Mesendoderm (in vitro differentiated cells): Measurements from ENCODE around the gene LRRFIP1.

Experiments used
- DNase-seq: peaks from one replicate; pipeline ENCODE4 v3.0.0; 2013
- H2AK5ac ChIP-seq: 2 replicates; pipeline ENCODE4 v1.6.1; 2013; ENCODE audit warnings: low read length, inconsistent platforms
- H2BK120ac ChIP-seq: 2 replicates; pipeline ENCODE4 v1.6.1; 2013; ENCODE audit warnings: low read depth, mild to moderate bottlenecking, low read length, moderate library complexity, mixed read lengths
- H2BK15ac ChIP-seq: replicated peaks from 2 replicates; pipeline ENCODE4 v1.6.1; 2013; ENCODE audit warnings: low read depth, mild to moderate bottlenecking, moderate library complexity
- H2BK5ac ChIP-seq: 2 replicates; pipeline ENCODE4 v1.6.1; 2013; ENCODE audit warnings: low read length, inconsistent platforms
- H3K18ac ChIP-seq: 2 replicates; pipeline ENCODE4 v1.6.1; 2013; ENCODE audit warnings: mild to moderate bottlenecking, low read length, mixed read lengths
- H3K23ac ChIP-seq: one replicate; pipeline ENCODE4 v1.6.1; 2013; ENCODE audit warnings: low read length
- H3K27ac ChIP-seq: 2 replicates; pipeline ENCODE4 v1.5.1; 2013; ENCODE audit warnings: low read depth, mild to moderate bottlenecking, inconsistent platforms, low read length, moderate library complexity
- H3K27me3 ChIP-seq: 2 replicates; pipeline ENCODE4 v1.6.1; 2013; ENCODE audit warnings: low read length, control low read depth, mild to moderate bottlenecking, inconsistent platforms; ENCODE audit not compliant: insufficient read depth, poor library complexity
- H3K36me3 ChIP-seq: 2 replicates; pipeline ENCODE4 v1.6.1; 2013; ENCODE audit warnings: low read length, inconsistent platforms; ENCODE audit not compliant: control insufficient read depth, insufficient read depth
- H3K4ac ChIP-seq: one replicate; pipeline ENCODE4 v1.6.1; 2013; ENCODE audit warnings: low read depth, mild to moderate bottlenecking, low read length, moderate library complexity
- H3K4me1 ChIP-seq: 2 replicates; pipeline ENCODE4 v1.6.1; 2013; ENCODE audit warnings: low read depth, low read length, inconsistent platforms; ENCODE audit not compliant: control insufficient read depth
- H3K4me2 ChIP-seq: 2 replicates; pipeline ENCODE4 v1.6.1; 2013; ENCODE audit warnings: low read length
- H3K4me3 ChIP-seq: 2 replicates; pipeline ENCODE4 v1.5.1; 2013; ENCODE audit warnings: mild to moderate bottlenecking, low read length
- H3K56ac ChIP-seq: one replicate; pipeline ENCODE4 v1.6.1; 2013; ENCODE audit warnings: low read length
- H3K79me1 ChIP-seq: 2 replicates; pipeline ENCODE4 v1.6.1; 2013; ENCODE audit warnings: low read length, inconsistent platforms
- H3K79me2 ChIP-seq: 2 replicates; pipeline ENCODE4 v1.6.1; 2013; ENCODE audit warnings: mild to moderate bottlenecking, low read length; ENCODE audit not compliant: control insufficient read depth, insufficient read depth
- H3K9ac ChIP-seq: 2 replicates; pipeline ENCODE4 v1.6.1; 2013; ENCODE audit warnings: low read length, inconsistent platforms
- H4K5ac ChIP-seq: one replicate; pipeline ENCODE4 v1.6.1; 2013; ENCODE audit warnings: low read length
- H4K8ac ChIP-seq: one replicate; pipeline ENCODE4 v1.6.1; 2013; ENCODE audit warnings: low read depth, mild to moderate bottlenecking, control low read depth, low read length, moderate library complexity
- WGBS: extraction: QIAGEN DNeasy Blood & Tissue Kit; methylation state at CpG from one replicate; pipeline ENCODE4 v1.1.7; 2013; ENCODE audit warnings: low lambda C conversion rate, missing lambda C conversion rate; ENCODE audit not compliant: insufficient coverage; ENCODE audit errors: extremely low coverage; 5-methylcytosine and 5-hydroxymethylcytosine counted together

The LRRFIP1 gene

DNA sequence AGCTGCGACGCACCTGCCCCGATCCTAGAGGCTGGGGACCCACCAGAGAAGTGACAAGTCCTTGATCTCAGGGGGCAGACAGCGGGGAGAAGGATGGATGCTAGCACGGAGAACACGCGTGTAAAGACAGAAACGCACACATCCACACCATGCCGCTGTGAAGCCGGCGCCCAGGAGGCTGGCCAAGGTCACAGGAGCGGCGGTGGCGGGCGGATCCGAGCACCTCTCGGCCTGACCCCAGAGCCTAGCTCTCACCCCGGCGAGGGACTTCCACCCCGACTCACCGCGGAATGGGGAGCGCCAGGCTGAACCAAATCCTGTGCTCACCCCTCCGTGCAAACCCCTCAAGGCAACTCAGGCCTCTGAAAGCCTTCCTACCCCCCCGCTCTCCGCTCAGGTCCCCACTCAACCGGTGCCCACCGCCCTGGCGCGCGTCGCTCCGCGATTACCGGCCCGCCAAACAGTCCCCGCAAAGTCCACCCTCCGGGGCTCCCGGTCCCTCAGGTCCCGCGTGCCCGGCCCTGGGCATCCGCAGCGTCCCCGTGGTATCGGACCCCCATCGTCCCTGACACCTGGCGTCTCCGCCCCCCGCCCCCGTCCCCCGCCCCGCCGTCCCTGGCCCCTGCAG, 460 bp upstream of the LRRFIP1 start:
- Histone ChIP-seq H3K4me3 (peak overlapping the region; percentile 11), H3K4me1 (peaks cover 6% of the 10 kb centered on the region), H2BK15ac (no peak overlapping the region), H3K79me1 (peaks cover 12% of the 10 kb centered on the region), H2AK5ac (no peak overlapping the region), H3K36me3 (no peaks in the 10 kb centered on the region), H2BK5ac (no peak overlapping the region), H3K9ac (peak overlapping the region; percentile 73), H2BK120ac (peak overlapping the region; percentile 79), H3K18ac (peak overlapping the region; percentile 93), H4K5ac (no peak overlapping the region), H3K56ac (peak overlapping the region; percentile 85), H4K8ac (peak overlapping the region; percentile 68), H3K4ac (peak overlapping the region; percentile 92), H3K23ac (no peak overlapping the region), H3K4me2 (peak overlapping the region; percentile 63), H3K79me2 (peaks cover 18% of the 10 kb centered on the region), H3K27me3 (no peaks in the 10 kb centered on the region), H3K27ac (no peak overlapping the region)
- no CpG with 5 or more reads among the region's 54 CpGs for WGBS
- peak; percentile 37 for DNase-seq

- Histone ChIP-seq H3K56ac (peak overlapping the region; percentile 88), H3K23ac (peak overlapping the region; percentile 84), H3K18ac (peak overlapping the region; percentile 93), H3K79me1 (peaks cover 17% of the 10 kb centered on the region), H2BK15ac (no peak overlapping the region), H4K8ac (no peak overlapping the region), H3K36me3 (no peaks in the 10 kb centered on the region), H2BK120ac (no peak overlapping the region), H2AK5ac (no peak overlapping the region), H3K27me3 (no peaks in the 10 kb centered on the region), H4K5ac (no peak overlapping the region), H3K79me2 (peaks cover 21% of the 10 kb centered on the region), H3K27ac (no peak overlapping the region), H2BK5ac (no peak overlapping the region), H3K9ac (peak overlapping the region; percentile 80), H3K4me3 (peak overlapping the region; percentile 60), H3K4ac (no peak overlapping the region), H3K4me2 (peak overlapping the region; percentile 93), H3K4me1 (peaks cover 6% of the 10 kb centered on the region)
- no CpG with 5 or more reads among the region's 14 CpGs for WGBS
- DNase-seq, result no peak
These were observed 1.1 kb downstream of the LRRFIP1 start for GRCh38 chr2:237628247-237629187.

GRCh38 chr2:237629188-237629534, 1.8 kb downstream of the LRRFIP1 start:
- Histone ChIP-seq H3K4me1 (peaks cover 6% of the 10 kb centered on the region), H3K4me3 (no peak overlapping the region), H3K27me3 (no peaks in the 10 kb centered on the region), H2BK15ac (no peak overlapping the region), H3K79me1 (peaks cover 21% of the 10 kb centered on the region), H3K9ac (no peak overlapping the region), H3K56ac (no peak overlapping the region), H2BK5ac (no peak overlapping the region), H3K4me2 (no peak overlapping the region), H3K79me2 (peaks cover 23% of the 10 kb centered on the region), H2BK120ac (no peak overlapping the region), H2AK5ac (no peak overlapping the region), H3K18ac (no peak overlapping the region), H3K36me3 (no peaks in the 10 kb centered on the region), H4K5ac (no peak overlapping the region), H3K27ac (no peak overlapping the region), H4K8ac (no peak overlapping the region), H3K23ac (no peak overlapping the region), H3K4ac (no peak overlapping the region)
- no peak for DNase-seq
- WGBS, result no CpG with 5 or more reads among the region's 1 CpG

DNA sequence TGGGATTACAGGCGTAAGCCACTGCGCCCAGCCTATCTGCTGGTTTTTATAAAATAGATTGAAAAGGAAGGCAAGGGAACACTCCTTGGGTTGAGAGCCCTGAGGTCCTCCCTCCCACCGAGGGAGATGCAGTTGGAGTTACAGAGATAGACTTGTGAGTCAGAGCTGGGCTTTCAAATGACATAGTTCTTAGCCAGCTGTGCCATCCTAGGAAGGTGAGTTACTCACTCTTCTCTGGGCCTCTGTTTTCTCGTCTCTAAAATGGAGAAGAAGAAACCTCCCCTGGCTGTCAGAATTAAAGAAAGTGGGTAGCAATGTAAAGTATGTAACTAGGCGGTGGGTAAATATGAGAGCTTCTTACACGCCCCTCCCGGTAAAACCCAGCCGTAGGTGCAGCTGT, 2.4 kb downstream of the LRRFIP1 start:
- no peak for DNase-seq
- no peak overlapping the region for H2BK5ac ChIP-seq
- H3K56ac ChIP-seq, result no peak overlapping the region

GRCh38 chr2:237630216-237631000, 3.0 kb downstream of the LRRFIP1 start:
- H3K27ac ChIP-seq, result no peak overlapping the region
- peaks cover 24% of the 10 kb centered on the region for H3K79me1 ChIP-seq
- no peak overlapping the region for H3K4ac ChIP-seq
- H3K36me3 ChIP-seq, result no peaks in the 10 kb centered on the region
- no peak overlapping the region for H3K4me3 ChIP-seq
- no peak overlapping the region for H3K56ac ChIP-seq
- H3K79me2 ChIP-seq, result peaks cover 23% of the 10 kb centered on the region
- H3K9ac ChIP-seq, result no peak overlapping the region
- no peak overlapping the region for H3K4me2 ChIP-seq
- no peak overlapping the region for H2BK5ac ChIP-seq
- H2BK15ac ChIP-seq, result no peak overlapping the region
- H3K4me1 ChIP-seq, result peaks cover 6% of the 10 kb centered on the region
- no peak for DNase-seq
- H3K27me3 ChIP-seq, result no peaks in the 10 kb centered on the region
- no peak overlapping the region for H3K23ac ChIP-seq
- no peak overlapping the region for H2BK120ac ChIP-seq
- no CpG with 5 or more reads among the region's 12 CpGs for WGBS
- no peak overlapping the region for H2AK5ac ChIP-seq
- H4K8ac ChIP-seq, result no peak overlapping the region
- no peak overlapping the region for H4K5ac ChIP-seq
- H3K18ac ChIP-seq, result no peak overlapping the region

More for the DNA sequence above, 2.4 kb downstream of the LRRFIP1 start:
- H4K5ac ChIP-seq, result no peak overlapping the region
- no peak overlapping the region for H3K4me2 ChIP-seq
- no peak overlapping the region for H3K4ac ChIP-seq
- H3K79me2 ChIP-seq, result peaks cover 23% of the 10 kb centered on the region
- H4K8ac ChIP-seq, result no peak overlapping the region
- H3K4me3 ChIP-seq, result no peak overlapping the region
- H2BK120ac ChIP-seq, result no peak overlapping the region
- H3K23ac ChIP-seq, result no peak overlapping the region
- H3K27me3 ChIP-seq, result no peaks in the 10 kb centered on the region
- no peak overlapping the region for H3K9ac ChIP-seq
- H2BK15ac ChIP-seq, result no peak overlapping the region
- H3K36me3 ChIP-seq, result no peaks in the 10 kb centered on the region
- no peak overlapping the region for H3K27ac ChIP-seq
- no peak overlapping the region for H2AK5ac ChIP-seq
- peaks cover 24% of the 10 kb centered on the region for H3K79me1 ChIP-seq
- peaks cover 6% of the 10 kb centered on the region for H3K4me1 ChIP-seq
- no CpG with 5 or more reads among the region's 8 CpGs for WGBS
- no peak overlapping the region for H3K18ac ChIP-seq
